Muscle of leg (tissue), 11 donors: ENCODE data around the gene DMC1. TPM values are rescaled to one million over a fixed set of nuclear protein-coding genes. Genes with fewer than 3 reads are reported as not detected.

Source experiments
- DNase-seq: peaks from one replicate; pipeline ENCODE4 v3.0.0; 2013
- H3K27ac ChIP-seq: one replicate; pipeline ENCODE4 v1.5.1; 2013; ENCODE audit warnings: mild to moderate bottlenecking, low read length, control low read depth
- H3K27me3 ChIP-seq: one replicate; pipeline ENCODE4 v1.6.1; 2013; ENCODE audit warnings: low read length; ENCODE audit not compliant: control insufficient read depth, insufficient read depth
- H3K36me3 ChIP-seq: one replicate; pipeline ENCODE4 v1.6.1; 2013; ENCODE audit warnings: low read length; ENCODE audit not compliant: control insufficient read depth, insufficient read depth
- H3K4me1 ChIP-seq: one replicate; pipeline ENCODE4 v1.6.1; 2013; ENCODE audit warnings: low read length; ENCODE audit not compliant: control insufficient read depth, insufficient read depth
- H3K4me3 ChIP-seq: one replicate; pipeline ENCODE4 v1.5.1; 2013; ENCODE audit warnings: low read length, control low read depth
- H3K9me3 ChIP-seq: replicated peaks from 2 replicates; pipeline ENCODE4 v1.6.1; 2013; ENCODE audit warnings: low read depth, low read length; ENCODE audit not compliant: control insufficient read depth
- whole genome bisulfite sequencing: methylation state at CpG from one replicate; pipeline ENCODE4 v1.1.5; 2013; ENCODE audit warnings: missing lambda C conversion rate; ENCODE audit not compliant: insufficient coverage; 5-methylcytosine and 5-hydroxymethylcytosine counted together
- polyA plus RNA-seq, 8 donors: library from polyadenylated mRNA; unstranded; fragments of 120-200 nt; gene quantifications; one replicate each; pipeline versions ENCODE4 v1.2.1 to v1.2.3, GENCODE V29; 2013; ENCODE audit warnings: inconsistent platforms in 1 of 8, low replicate concordance in 1 of 8; ENCODE audit not compliant: insufficient read length in 8 of 8, insufficient read depth in 1 of 8
- total RNA-seq: library from RNA; stranded (reverse); fragments of 120-200 nt; gene quantifications from one replicate; pipeline ENCODE4 v1.2.4, GENCODE V29; 2013

DMC1 gene
- total and polyA plus RNA-seq, 9 donors: 4.2 to 10.7 (median 6.6) TPM

GRCh38 chr22:38501797-38502672 is 67.9 kb downstream of the DMC1 start:
- WGBS: 83% methylated on average over 6 of the region's 10 CpGs
- Histone ChIP-seq H3K9me3 (no peaks in the 10 kb centered on the region), H3K36me3 (peaks cover 51% of the 10 kb centered on the region), H3K4me3 (no peak overlapping the region), H3K27ac (no peak overlapping the region), H3K27me3 (no peaks in the 10 kb centered on the region), H3K4me1 (peaks cover 9% of the 10 kb centered on the region)
- DNase-seq: no peak

- Histone ChIP-seq H3K4me1 (peaks cover 3% of the 10 kb centered on the region), H3K27me3 (no peaks in the 10 kb centered on the region), H3K4me3 (no peak overlapping the region), H3K36me3 (peaks cover 73% of the 10 kb centered on the region), H3K9me3 (no peaks in the 10 kb centered on the region), H3K27ac (no peak overlapping the region)
- no CpG with 5 or more reads among the region's 3 CpGs for WGBS
- no peak for DNase-seq
These were observed 72.1 kb downstream of the DMC1 start for GRCh38 chr22:38497869-38498268.

- WGBS: 84% methylated on average over 7 of the region's 12 CpGs
- H3K27me3 ChIP-seq: no peaks in the 10 kb centered on the region
- no peak overlapping the region for H3K4me3 ChIP-seq
- no peaks in the 10 kb centered on the region for H3K9me3 ChIP-seq
- H3K27ac ChIP-seq: no peak overlapping the region
- peaks cover 80% of the 10 kb centered on the region for H3K36me3 ChIP-seq
- no peak for DNase-seq
- H3K4me1 ChIP-seq: no peaks in the 10 kb centered on the region
These were observed 75.0 kb downstream of the DMC1 start for GRCh38 chr22:38494939-38495338.

- WGBS: no CpG with 5 or more reads among the region's 2 CpGs
- peaks cover 81% of the 10 kb centered on the region for H3K36me3 ChIP-seq
These were observed 75.5 kb downstream of the DMC1 start for GRCh38 chr22:38494498-38494897.

GRCh38 chr22:38491707-38492348 is 78.2 kb downstream of the DMC1 start:
- WGBS: 50% methylated on average over 1 of the region's 5 CpGs
- H3K27me3 ChIP-seq: no peaks in the 10 kb centered on the region
- no peak for DNase-seq
- H3K36me3 ChIP-seq: peaks cover 74% of the 10 kb centered on the region
- H3K4me1 ChIP-seq: no peaks in the 10 kb centered on the region
- H3K4me3 ChIP-seq: no peak overlapping the region
- no peak overlapping the region for H3K27ac ChIP-seq
- H3K9me3 ChIP-seq: no peaks in the 10 kb centered on the region

More at GRCh38 chr22:38494498-38494897, 75.5 kb downstream of the DMC1 start:
- Histone ChIP-seq H3K4me3 (no peak overlapping the region), H3K9me3 (no peaks in the 10 kb centered on the region), H3K4me1 (no peaks in the 10 kb centered on the region), H3K27ac (no peak overlapping the region), H3K27me3 (no peaks in the 10 kb centered on the region)
- no peak for DNase-seq

GRCh38 chr22:38490915-38491314 is 79.1 kb downstream of the DMC1 start:
- Histone ChIP-seq H3K27me3 (no peaks in the 10 kb centered on the region), H3K36me3 (peaks cover 75% of the 10 kb centered on the region), H3K9me3 (no peaks in the 10 kb centered on the region), H3K27ac (no peak overlapping the region), H3K4me3 (no peak overlapping the region), H3K4me1 (peaks cover 2% of the 10 kb centered on the region)
- WGBS: no CpG with 5 or more reads among the region's 1 CpG
- DNase-seq: peak; percentile 79

GRCh38 chr22:38490475-38490874 is 79.5 kb downstream of the DMC1 start:
- 90% methylated on average over 1 of the region's 2 CpGs for WGBS
- no peak for DNase-seq
- Histone ChIP-seq H3K27ac (no peak overlapping the region), H3K4me3 (no peak overlapping the region), H3K9me3 (no peaks in the 10 kb centered on the region), H3K4me1 (peaks cover 3% of the 10 kb centered on the region), H3K36me3 (peaks cover 74% of the 10 kb centered on the region), H3K27me3 (no peaks in the 10 kb centered on the region)

GRCh38 chr22:38489561-38490145 is 80.3 kb downstream of the DMC1 start:
- Histone ChIP-seq H3K9me3 (no peaks in the 10 kb centered on the region), H3K4me1 (peaks cover 3% of the 10 kb centered on the region), H3K4me3 (no peak overlapping the region), H3K36me3 (peaks cover 75% of the 10 kb centered on the region), H3K27ac (no peak overlapping the region), H3K27me3 (no peaks in the 10 kb centered on the region)
- DNase-seq: no peak
- WGBS: no CpG with 5 or more reads among the region's 7 CpGs

GRCh38 chr22:38489142-38489541 is 80.8 kb downstream of the DMC1 start:
- no peak overlapping the region for H3K4me3 ChIP-seq
- H3K27ac ChIP-seq: no peak overlapping the region
- no peaks in the 10 kb centered on the region for H3K9me3 ChIP-seq
- WGBS: 90% methylated on average over 13 of the region's 17 CpGs
- peaks cover 78% of the 10 kb centered on the region for H3K36me3 ChIP-seq
- DNase-seq: no peak
- H3K4me1 ChIP-seq: peaks cover 3% of the 10 kb centered on the region
- no peaks in the 10 kb centered on the region for H3K27me3 ChIP-seq

- Histone ChIP-seq H3K4me3 (no peak overlapping the region), H3K4me1 (peaks cover 3% of the 10 kb centered on the region)
- DNase-seq: no peak
These were observed 82.0 kb downstream of the DMC1 start for GRCh38 chr22:38487946-38488345.

More at GRCh38 chr22:38487946-38488345, 82.0 kb downstream of the DMC1 start:
- H3K9me3 ChIP-seq: no peaks in the 10 kb centered on the region
- no peak overlapping the region for H3K27ac ChIP-seq
- WGBS: no CpG with 5 or more reads among the region's 6 CpGs
- H3K36me3 ChIP-seq: peaks cover 76% of the 10 kb centered on the region
- H3K27me3 ChIP-seq: no peaks in the 10 kb centered on the region
